ENCODE results near the gene SAXO1.

Gene SAXO1

DNA sequence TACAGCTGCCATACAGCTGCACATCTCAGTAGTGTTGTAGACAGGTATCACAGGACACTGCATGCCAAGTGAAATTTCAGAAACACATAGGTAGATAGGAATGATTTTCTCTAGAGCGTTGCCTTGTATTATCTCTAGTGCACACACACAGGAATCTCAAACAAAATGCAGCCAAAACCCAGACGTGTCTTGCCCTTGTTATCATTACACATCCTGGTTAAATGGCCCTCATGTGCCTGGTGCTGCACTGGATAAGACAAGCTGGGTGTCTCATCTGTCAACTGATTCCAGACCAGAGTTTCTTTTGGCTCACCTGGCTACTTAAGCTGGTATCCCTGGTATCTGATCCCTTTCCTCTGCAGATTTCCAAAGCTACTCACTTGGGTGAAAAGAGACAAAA lies 59.7 kb downstream of the SAXO1 start:
- Histone ChIP-seq H3K9ac (no peak overlapping the region), H2AFZ (ENCODE audit: low read depth) (no peak overlapping the region), H4K20me1 (ENCODE audit: insufficient read depth) (no peaks in the 10 kb centered on the region), H3K4me1 (ENCODE audit: low read depth, poor library complexity, severe bottlenecking) (peaks cover 11% of the 10 kb centered on the region), H3K79me2 (ENCODE audit: insufficient read depth, low read depth) (no peaks in the 10 kb centered on the region), H3K36me3 (ENCODE audit: insufficient read depth) (no peaks in the 10 kb centered on the region), H3K4me3 (IDR thresholded peaks at IDR 0.05; ENCODE audit: insufficient read depth, low read depth, low read length) (no peak overlapping the region), H3K27me3 (ENCODE audit: insufficient read depth, low read depth) (no peaks in the 10 kb centered on the region), H3K27ac (no peak overlapping the region), H3K4me2 (no peak overlapping the region)
- no peak for TF ChIP-seq CTCF (conservative IDR thresholded peaks at IDR 0.05; ENCODE audit: low read depth, low read length)

- Histone ChIP-seq H2AFZ (ENCODE audit: low read depth) (no peak overlapping the region), H3K9ac (no peak overlapping the region), H3K4me3 (IDR thresholded peaks at IDR 0.05; ENCODE audit: insufficient read depth, low read depth, low read length) (no peak overlapping the region), H3K27me3 (ENCODE audit: insufficient read depth, low read depth) (no peaks in the 10 kb centered on the region), H4K20me1 (ENCODE audit: insufficient read depth) (no peaks in the 10 kb centered on the region), H3K79me2 (ENCODE audit: insufficient read depth, low read depth) (no peaks in the 10 kb centered on the region), H3K36me3 (ENCODE audit: insufficient read depth) (no peaks in the 10 kb centered on the region), H3K4me1 (ENCODE audit: low read depth, poor library complexity, severe bottlenecking) (peaks cover 11% of the 10 kb centered on the region), H3K4me2 (no peak overlapping the region), H3K27ac (no peak overlapping the region)
- no peak for TF ChIP-seq CTCF (conservative IDR thresholded peaks at IDR 0.05; ENCODE audit: low read depth, low read length)
These were observed 60.3 kb downstream of the SAXO1 start for GRCh38 chr9:18972675-18973074.

DNA sequence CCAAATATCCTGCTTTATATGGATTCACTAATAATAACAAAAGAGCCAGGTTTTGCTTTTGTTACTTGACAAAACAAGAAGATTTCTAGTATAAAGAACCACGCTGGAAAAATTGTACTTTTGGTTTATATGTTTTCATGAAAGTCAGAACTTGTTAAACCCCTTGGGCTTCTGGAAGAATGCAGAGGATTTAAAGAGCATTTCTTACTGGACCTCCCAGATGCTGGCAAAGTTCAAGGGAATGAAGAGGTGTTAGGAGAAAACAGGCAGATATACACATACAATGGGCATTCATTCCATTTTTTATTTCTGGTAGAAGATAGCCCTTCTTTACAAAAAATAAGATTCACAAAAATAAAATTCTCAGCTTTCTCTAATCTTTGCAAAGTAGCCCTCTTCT lies 61.1 kb downstream of the SAXO1 start:
- no peaks in the 10 kb centered on the region for H3K27me3 ChIP-seq (ENCODE audit: insufficient read depth, low read depth)
- peaks cover 7% of the 10 kb centered on the region for H3K4me1 ChIP-seq (ENCODE audit: low read depth, poor library complexity, severe bottlenecking)
- H2AFZ ChIP-seq (ENCODE audit: low read depth), result no peak overlapping the region
- no peak overlapping the region for H3K4me3 ChIP-seq (IDR thresholded peaks at IDR 0.05; ENCODE audit: insufficient read depth, low read depth, low read length)
- H3K9ac ChIP-seq, result no peak overlapping the region
- no peak overlapping the region for H3K4me2 ChIP-seq
- TF ChIP-seq CTCF (conservative IDR thresholded peaks at IDR 0.05; ENCODE audit: low read depth, low read length), result no peak
- H3K79me2 ChIP-seq (ENCODE audit: insufficient read depth, low read depth), result no peaks in the 10 kb centered on the region
- H4K20me1 ChIP-seq (ENCODE audit: insufficient read depth), result no peaks in the 10 kb centered on the region
- no peaks in the 10 kb centered on the region for H3K36me3 ChIP-seq (ENCODE audit: insufficient read depth)
- no peak overlapping the region for H3K27ac ChIP-seq

- H3K36me3 ChIP-seq (ENCODE audit: insufficient read depth), result no peaks in the 10 kb centered on the region
- H3K79me2 ChIP-seq (ENCODE audit: insufficient read depth, low read depth), result no peaks in the 10 kb centered on the region
- no peak overlapping the region for H3K4me3 ChIP-seq (IDR thresholded peaks at IDR 0.05; ENCODE audit: insufficient read depth, low read depth, low read length)
- peaks cover 2% of the 10 kb centered on the region for H3K4me1 ChIP-seq (ENCODE audit: low read depth, poor library complexity, severe bottlenecking)
- no peak overlapping the region for H3K4me2 ChIP-seq
- H4K20me1 ChIP-seq (ENCODE audit: insufficient read depth), result no peaks in the 10 kb centered on the region
- H3K27ac ChIP-seq, result no peak overlapping the region
- H3K9ac ChIP-seq, result no peak overlapping the region
- H3K27me3 ChIP-seq (ENCODE audit: insufficient read depth, low read depth), result no peaks in the 10 kb centered on the region
- no peak for TF ChIP-seq CTCF (conservative IDR thresholded peaks at IDR 0.05; ENCODE audit: low read depth, low read length)
- no peak overlapping the region for H2AFZ ChIP-seq (ENCODE audit: low read depth)
These were observed 61.6 kb downstream of the SAXO1 start for GRCh38 chr9:18971404-18971803.

GRCh38 chr9:18970393-18970792 lies 62.6 kb downstream of the SAXO1 start:
- Histone ChIP-seq H3K4me3 (IDR thresholded peaks at IDR 0.05; ENCODE audit: insufficient read depth, low read depth, low read length) (no peak overlapping the region), H3K4me1 (ENCODE audit: low read depth, poor library complexity, severe bottlenecking) (no peaks in the 10 kb centered on the region), H4K20me1 (ENCODE audit: insufficient read depth) (no peaks in the 10 kb centered on the region), H3K36me3 (ENCODE audit: insufficient read depth) (no peaks in the 10 kb centered on the region), H2AFZ (ENCODE audit: low read depth) (no peak overlapping the region), H3K27ac (no peak overlapping the region), H3K27me3 (ENCODE audit: insufficient read depth, low read depth) (no peaks in the 10 kb centered on the region), H3K4me2 (no peak overlapping the region), H3K9ac (no peak overlapping the region), H3K79me2 (ENCODE audit: insufficient read depth, low read depth) (no peaks in the 10 kb centered on the region)
- TF ChIP-seq CTCF (conservative IDR thresholded peaks at IDR 0.05; ENCODE audit: low read depth, low read length), result no peak

Measured in KMS-11 (cell line).